ENCODE data around the gene LHX8. TPM values are rescaled to one million over a fixed set of nuclear protein-coding genes. Genes with fewer than 3 reads are reported as not detected.
A peak's percentile ranks its signal among the peaks of the same experiment; 100 is the strongest.

Gene LHX8
- total and polyA plus RNA-seq, 2 donors (not counting 3 experiments of a cell fraction or from before 2014, with no cell fraction given): not detected

GRCh38 chr1:75203415-75204277 lies 69.5 kb downstream of the LHX8 start:
- no peaks in the 10 kb centered on the region for H3K9me3 ChIP-seq (replicated peaks; ENCODE audit: control insufficient read depth, insufficient read depth, low read length)
- dilution Hi-C loops (cut with MboI; ENCODE audit: extremely low pct_ligation_motif_present, low sequenced_read_pairs): no loop called here
- peaks cover 4% of the 10 kb centered on the region for H3K4me1 ChIP-seq (ENCODE audit: control insufficient read depth, extremely low read depth, insufficient read depth, low read length)
- peaks cover 0 to 7% of the 10 kb centered on the region in 2 experiments for H3K27me3 ChIP-seq (ENCODE audit: control insufficient read depth in 2 of 2, insufficient read depth in 2 of 2, low read length in 2 of 2)
- no peak overlapping the region for H3K9ac ChIP-seq (replicated peaks; ENCODE audit: extremely low read depth, insufficient read depth, low read length)
- H3K79me2 ChIP-seq (ENCODE audit: control insufficient read depth, insufficient read depth, low read length): no peaks in the 10 kb centered on the region
- intact Hi-C loops (cut with micrococcal nuclease): loop anchor here (1.0 to 5.0 kb wide), 3 partner anchors 71 to 431 kb away; partner anchors contain the start of gene LHX8
- no peaks in the 10 kb centered on the region for H3K9me1 ChIP-seq (replicated peaks; ENCODE audit: control insufficient read depth, extremely low read depth, insufficient read depth, low read length)
- no peak overlapping the region for H3K4me2 ChIP-seq (ENCODE audit: insufficient read depth, low read length)
- TF ChIP-seq CTCF (IDR thresholded peaks at IDR 0.05; ENCODE audit: extremely low read depth in 1 of 2, insufficient read depth in 1 of 2, low read depth in 1 of 2, low read length in 2 of 2): peak; percentile 48 to 59
- TF ChIP-seq EZH2 (IDR thresholded peaks at IDR 0.05; ENCODE audit: borderline replicate concordance, low read depth, low read length, severe bottlenecking): no peak
- FAIRE-seq (no peak), DNase-seq (ENCODE audit: low read depth, low spot score) (peak; percentile 61)
- H2AFZ ChIP-seq (ENCODE audit: low read depth, low read length): no peak overlapping the region
- no peak overlapping the region for H3K27ac ChIP-seq (ENCODE audit: insufficient read depth, low read depth, low read length)
- H3K4me3 ChIP-seq (replicated peaks in 1 of 3; ENCODE audit: insufficient read depth in 1 of 3, low read depth in 1 of 3, low read length in 3 of 3): no peak overlapping the region
- no TSS peak for BruUV-seq (replicated peaks)
- no peaks in the 10 kb centered on the region for H3K36me3 ChIP-seq (ENCODE audit: control insufficient read depth in 2 of 2, extremely low read depth in 1 of 2, insufficient read depth in 2 of 2, low read length in 2 of 2)
- ChIA-PET POLR2A (no interaction called here), CTCF (interaction anchor here (0.6 to 8.5 kb wide), 10 partner anchors 11 to 441 kb away, joined by 3 to 279 read pairs (median 4); partner anchors contain the start of gene LHX8)
- peaks cover 2% of the 10 kb centered on the region for H4K20me1 ChIP-seq (replicated peaks; ENCODE audit: control insufficient read depth, extremely low read depth, insufficient read depth, low read length)

DNA sequence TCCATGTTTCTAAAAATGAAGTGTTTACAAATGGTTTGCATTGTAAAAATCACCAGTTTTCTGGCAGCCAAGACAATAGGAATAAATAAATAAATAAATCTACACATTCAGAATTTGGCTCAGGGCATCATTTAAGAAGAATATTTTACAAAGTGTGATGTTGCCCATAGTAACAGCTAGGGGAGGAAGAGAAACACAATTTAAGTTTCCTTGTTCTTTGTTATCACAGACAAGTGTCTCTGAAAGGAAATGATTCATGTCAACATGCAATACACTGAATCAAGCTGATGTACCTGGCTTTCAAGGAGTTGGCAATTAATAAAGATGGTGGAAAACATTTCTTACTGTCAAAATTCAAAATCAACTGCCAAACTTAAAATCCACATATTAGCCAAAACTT lies 74.7 kb downstream of the LHX8 start:
- intact Hi-C loops (cut with micrococcal nuclease) (no loop called here), dilution Hi-C loops (cut with MboI; ENCODE audit: extremely low pct_ligation_motif_present, low sequenced_read_pairs) (no loop called here)
- no peak for TF ChIP-seq GATA2 (IDR thresholded peaks at IDR 0.05; ENCODE audit: insufficient read depth, insufficient read length, low read depth, low read length)
- no peak for TF ChIP-seq CTCF (IDR thresholded peaks at IDR 0.05; ENCODE audit: extremely low read depth in 1 of 2, insufficient read depth in 1 of 2, low read depth in 1 of 2, low read length in 2 of 2)
- no peak for TF ChIP-seq POLR2A (IDR thresholded peaks at IDR 0.05; ENCODE audit: low read depth, low read length)
- TF ChIP-seq JUN (IDR thresholded peaks at IDR 0.05; ENCODE audit: borderline replicate concordance, insufficient read depth, insufficient read length, low read depth): peak; percentile 81
- TF ChIP-seq FOS (IDR thresholded peaks at IDR 0.05; ENCODE audit: borderline replicate concordance, insufficient read depth, low read length): peak; percentile 37
- peak; percentile 77 for DNase-seq (ENCODE audit: low read depth, low spot score)
- no peaks in the 10 kb centered on the region for H3K36me3 ChIP-seq (ENCODE audit: control insufficient read depth in 2 of 2, extremely low read depth in 1 of 2, insufficient read depth in 2 of 2, low read length in 2 of 2)
- no peaks in the 10 kb centered on the region for H3K9me3 ChIP-seq (replicated peaks; ENCODE audit: control insufficient read depth, insufficient read depth, low read length)
- CTCF ChIA-PET: interaction anchor here (1.6 to 5.4 kb wide), 3 partner anchors 24 to 442 kb away, joined by 3 to 47 read pairs (median 10); no protein-coding TSS in a partner anchor
- BruUV-seq (replicated peaks): no TSS peak
- no peaks in the 10 kb centered on the region for H3K27me3 ChIP-seq (ENCODE audit: control insufficient read depth in 2 of 2, insufficient read depth in 2 of 2, low read length in 2 of 2)
- no peak overlapping the region for H3K4me3 ChIP-seq (replicated peaks in 1 of 3; ENCODE audit: insufficient read depth in 1 of 3, low read depth in 1 of 3, low read length in 3 of 3)
- peak overlapping the region; percentile 16 for H3K4me2 ChIP-seq (ENCODE audit: insufficient read depth, low read length)
- H3K9me1 ChIP-seq (replicated peaks; ENCODE audit: control insufficient read depth, extremely low read depth, insufficient read depth, low read length): no peaks in the 10 kb centered on the region
- POLR2A ChIA-PET: no interaction called here
- peaks cover 4% of the 10 kb centered on the region for H3K4me1 ChIP-seq (ENCODE audit: control insufficient read depth, extremely low read depth, insufficient read depth, low read length)
- H3K79me2 ChIP-seq (ENCODE audit: control insufficient read depth, insufficient read depth, low read length): no peaks in the 10 kb centered on the region
- no peak overlapping the region for H3K27ac ChIP-seq (ENCODE audit: insufficient read depth, low read depth, low read length)
- H4K20me1 ChIP-seq (replicated peaks; ENCODE audit: control insufficient read depth, extremely low read depth, insufficient read depth, low read length): no peaks in the 10 kb centered on the region
- no peak overlapping the region for H2AFZ ChIP-seq (ENCODE audit: low read depth, low read length)
- peak; percentile 73 for FAIRE-seq
- H3K9ac ChIP-seq (replicated peaks; ENCODE audit: extremely low read depth, insufficient read depth, low read length): no peak overlapping the region
